HG03097 (cell line): Measurements from ENCODE around the gene TNIK.

ENCODE experiments used
- ATAC-seq: cut with Tn5 transposase; IDR thresholded peaks from one replicate; pipeline ENCODE4 v1.9.1; 2021; ENCODE audit not compliant: unreplicated experiment, low FRiP score

The TNIK gene

GRCh38 chr3:171026597-171027293, 433.5 kb downstream of the TNIK start, which contains the start of gene SLC2A2:
SLC2A2 (minus strand) TSS chr3:171026720; CDS start chr3:171026670, 50 bp downstream.
- no peak for ATAC-seq

GRCh38 chr3:171023566-171023965, 436.6 kb downstream of the TNIK start:
- no peak for ATAC-seq

- ATAC-seq: no peak
These were observed 438.8 kb downstream of the TNIK start for GRCh38 chr3:171021377-171021776.

- ATAC-seq: no peak
These were observed 441.9 kb downstream of the TNIK start for GRCh38 chr3:171018156-171018935.

- ATAC-seq: no peak
These were observed 446.1 kb downstream of the TNIK start for GRCh38 chr3:171013822-171014748.

- no peak for ATAC-seq
These were observed 448.3 kb downstream of the TNIK start for GRCh38 chr3:171011873-171012336.
